Glomerular endothelial cell (primary cell): ENCODE data around the gene DHX16. TPM values are rescaled to one million over a fixed set of nuclear protein-coding genes. Genes with fewer than 3 reads are reported as not detected.

Experiments used
- DNase-seq: peaks from one replicate; pipeline ENCODE4 v3.0.0-alpha.2; 2011; ENCODE audit warnings: low read depth, low spot score; ENCODE audit errors: extremely low read depth
- total RNA-seq: library from RNA; depleted of rRNA; stranded (reverse); fragments of >200 nt; gene quantifications from 2 replicates; pipeline ENCODE4 v1.2.3, GENCODE V29; 2015

DHX16 gene
- total RNA-seq, 1 donor from 2014 or later, result 28.9 TPM

GRCh38 chr6:30641048-30641447 is 31.8 kb downstream of the DHX16 start:
- DNase-seq, result no peak

GRCh38 chr6:30640481-30640880 is 32.3 kb downstream of the DHX16 start:
- no peak for DNase-seq

DNA sequence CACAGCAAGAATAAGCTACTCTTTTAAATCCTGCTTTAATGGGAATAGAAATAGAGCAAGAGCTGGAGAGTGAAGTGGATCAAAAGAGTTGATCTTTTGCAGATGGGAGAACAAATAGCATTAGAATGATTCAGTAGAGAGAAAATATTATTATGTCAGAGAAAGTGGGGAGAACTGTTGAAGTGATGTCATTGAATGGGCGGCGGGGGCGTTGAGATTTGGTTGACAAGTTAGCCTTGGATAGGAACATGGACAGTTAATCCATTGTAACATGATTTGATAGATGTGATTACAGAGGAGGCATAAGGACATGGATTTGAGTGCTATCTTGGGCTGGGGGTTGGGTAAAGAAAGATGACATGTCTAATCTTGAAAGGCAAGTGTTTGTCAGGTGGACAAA is 37.0 kb downstream of the DHX16 start:
- DNase-seq, result no peak

GRCh38 chr6:30626484-30627366 is 46.1 kb downstream of the DHX16 start, which contains the start of gene ATAT1:
ATAT1 (plus strand) TSS chr6:30626874.
- DNase-seq, result no peak

GRCh38 chr6:30625511-30625910 is 47.3 kb downstream of the DHX16 start:
- DNase-seq, result no peak

GRCh38 chr6:30619561-30619960 is 53.2 kb downstream of the DHX16 start:
- DNase-seq, result no peak

DNA sequence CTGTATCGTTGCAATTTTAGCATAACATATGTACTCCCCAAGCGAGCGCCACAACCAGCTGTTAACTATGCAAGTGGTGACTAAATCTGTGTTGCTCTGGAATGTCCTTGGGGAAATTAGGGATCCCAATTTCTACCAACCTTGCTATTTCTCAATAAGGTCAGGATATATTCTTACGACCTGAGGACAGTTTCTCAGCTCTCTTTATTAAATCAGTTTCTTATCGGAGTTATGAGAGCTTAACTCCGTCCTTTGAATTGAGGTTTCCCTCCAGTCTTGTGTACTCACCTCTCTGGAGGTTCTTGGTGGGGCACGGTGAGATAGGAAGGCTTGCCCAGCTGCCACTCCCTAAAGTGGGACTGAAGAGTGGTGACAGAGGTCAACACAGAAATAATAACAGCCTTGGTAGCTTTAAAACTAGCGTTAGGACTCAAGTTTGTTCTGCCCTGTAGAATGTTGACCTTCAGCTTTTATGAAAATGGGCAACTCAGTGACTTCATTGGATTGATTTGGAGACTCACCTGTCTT is 54.5 kb downstream of the DHX16 start:
- no peak for DNase-seq

DNA sequence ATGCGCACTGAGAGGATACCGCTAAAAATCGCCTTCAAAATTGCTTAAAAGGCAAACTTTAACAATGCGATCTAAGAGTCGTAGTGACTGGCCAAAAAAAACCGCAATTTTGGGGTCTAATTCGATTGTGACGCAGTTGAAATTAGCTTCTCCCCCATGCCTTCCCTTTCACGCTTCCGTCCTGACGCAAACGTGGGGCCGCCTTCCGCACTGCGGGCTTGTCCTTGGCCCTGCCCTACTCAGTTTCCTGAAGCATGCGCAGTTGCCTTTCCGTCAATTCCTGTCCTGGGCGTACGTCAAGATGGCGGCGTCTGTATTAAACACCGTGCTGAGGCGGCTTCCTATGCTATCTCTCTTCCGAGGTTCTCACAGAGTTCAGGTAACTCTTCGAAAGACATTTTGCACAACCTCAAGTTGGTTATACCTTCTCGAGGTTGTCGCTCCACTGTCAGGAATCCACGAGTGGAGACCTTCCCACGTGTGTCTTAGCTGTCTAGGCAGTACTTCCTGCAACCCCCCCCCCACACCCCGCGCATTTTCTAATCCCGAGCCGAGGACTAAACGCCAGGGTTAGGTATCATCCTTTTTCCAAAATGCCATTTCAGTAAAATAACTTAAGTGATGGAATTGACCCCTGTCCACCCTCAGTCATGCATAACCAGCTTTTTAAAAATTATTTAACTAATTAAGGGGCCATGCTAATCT is 55.1 kb downstream of the DHX16 start, which contains the start of gene MRPS18B:
Gene MRPS18B, plus strand, starts transcription at position 276 of the 705 bp plus-strand sequence. Its CDS starts 26 bp downstream, at position 302.
- DNase-seq, result peak; percentile 95

- peak; percentile 100 for DNase-seq
Observed at GRCh38 chr6:30616811-30617564, 55.8 kb downstream of the DHX16 start, which contains the start of gene PPP1R10. PPP1R10 (minus strand) TSS chr6:30617243; CDS start chr6:30609944, 7,299 bp downstream.

GRCh38 chr6:30615958-30616810 is 56.6 kb downstream of the DHX16 start:
- no peak for DNase-seq

GRCh38 chr6:30615219-30615957 is 57.4 kb downstream of the DHX16 start:
- DNase-seq, result no peak

DNA sequence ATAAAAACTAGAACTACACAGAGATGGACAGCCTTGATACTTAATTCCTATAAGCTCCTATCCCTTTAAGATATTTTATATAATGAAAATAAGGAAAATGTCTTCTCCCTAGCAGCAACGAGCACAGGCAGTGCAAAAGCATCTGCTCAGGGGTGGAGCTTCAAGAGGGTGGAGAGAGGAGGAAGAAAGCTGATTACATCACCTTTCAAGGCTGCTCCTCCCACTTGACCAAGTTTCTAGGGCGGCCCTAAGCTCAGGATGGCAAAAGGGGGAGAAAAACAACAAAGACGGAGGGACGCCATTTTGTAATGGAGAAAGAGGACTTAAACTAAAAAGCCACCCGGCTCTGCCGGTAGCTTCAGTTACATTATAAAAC is 58.0 kb downstream of the DHX16 start:
- peak; percentile 95 for DNase-seq

GRCh38 chr6:30614044-30614842 is 58.6 kb downstream of the DHX16 start:
- DNase-seq, result no peak

GRCh38 chr6:30613251-30614043 is 59.4 kb downstream of the DHX16 start:
- no peak for DNase-seq

GRCh38 chr6:30612687-30613248 is 60.0 kb downstream of the DHX16 start:
- DNase-seq, result no peak

GRCh38 chr6:30612213-30612612 is 60.6 kb downstream of the DHX16 start:
- DNase-seq, result no peak

DNA sequence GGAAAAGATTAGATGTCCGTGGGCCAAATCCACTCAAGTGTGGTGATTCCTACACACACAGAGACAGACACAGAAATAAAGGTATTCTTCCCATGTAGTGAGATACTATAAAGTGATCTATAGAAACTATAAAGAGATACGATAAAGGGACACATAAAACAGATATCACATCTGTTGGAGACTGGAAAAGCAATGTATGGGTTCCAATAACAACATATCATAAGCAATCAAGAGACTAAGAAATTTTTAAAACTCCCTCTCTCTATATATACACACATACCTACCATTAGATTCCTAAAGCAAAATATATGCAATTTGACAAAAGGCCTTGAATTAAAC is 61.0 kb downstream of the DHX16 start:
- no peak for DNase-seq
